GM12878 (cell line): ENCODE results near the gene CARD14.

Experiments used
- JUND ChIP-seq: IDR thresholded peaks from 2 replicates; pipeline ENCODE4 v1.6.1; 2012; ENCODE audit warnings: low read depth, mild to moderate bottlenecking, low read length, improper control_type of control experiment, moderate library complexity
- SIN3A ChIP-seq: IDR thresholded peaks from 2 replicates; pipeline ENCODE4 v1.6.1; 2012; ENCODE audit warnings: low read depth, low read length, improper control_type of control experiment
- TF ChIP-seq, protein P1 (sequence below): IDR thresholded peaks from 2 replicates; pipeline ENCODE4 v1.6.1; 2012; ENCODE audit warnings: low read depth, low read length, improper control_type of control experiment
- TF ChIP-seq, protein P2 (sequence below): IDR thresholded peaks from 2 replicates; pipeline ENCODE4 v1.6.1; 2012; ENCODE audit warnings: low read depth, low read length, improper control_type of control experiment

DNA sequence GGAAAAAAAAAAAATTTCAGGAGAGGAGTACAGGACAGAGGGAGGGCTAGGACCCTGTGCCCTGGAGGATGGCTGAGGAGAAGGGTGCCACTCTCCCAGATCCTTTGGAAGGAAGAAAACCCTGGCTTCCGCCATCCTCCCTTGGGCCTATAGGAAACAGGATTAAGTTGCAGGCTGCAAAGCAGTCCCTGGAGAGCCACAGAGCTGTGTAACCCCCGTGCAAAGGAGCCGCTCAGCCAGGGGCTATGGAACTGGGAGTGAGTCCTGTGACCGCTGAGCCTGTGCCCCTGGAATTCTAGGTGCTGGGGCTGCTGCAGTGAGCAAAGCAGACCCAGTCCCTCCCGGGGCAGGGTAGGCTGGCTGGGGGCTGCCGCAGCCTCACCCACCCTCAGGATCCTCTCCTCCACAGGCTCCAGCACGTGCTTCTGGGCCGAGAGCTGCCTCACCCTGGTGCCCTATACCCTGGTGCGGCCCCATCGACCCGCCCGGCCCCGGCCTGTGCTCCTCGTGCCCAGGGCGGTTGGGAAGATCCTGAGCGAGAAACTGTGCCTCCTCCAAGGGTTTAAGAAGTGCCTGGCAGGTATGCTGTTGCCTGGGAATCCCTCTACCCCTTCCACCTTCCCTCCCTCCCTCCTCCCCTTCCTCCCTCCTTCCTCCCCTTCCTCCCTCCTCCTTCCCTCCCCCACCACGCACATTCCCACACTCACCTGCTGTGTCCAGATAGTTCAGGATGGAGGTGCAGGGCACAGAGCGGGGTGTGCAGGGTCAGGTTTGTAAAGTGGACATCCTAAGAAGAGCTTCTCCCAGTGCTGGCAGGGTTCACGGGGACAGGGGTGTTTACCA is 35.0 kb downstream of the CARD14 start:
- TF ChIP-seq, protein P1, sequence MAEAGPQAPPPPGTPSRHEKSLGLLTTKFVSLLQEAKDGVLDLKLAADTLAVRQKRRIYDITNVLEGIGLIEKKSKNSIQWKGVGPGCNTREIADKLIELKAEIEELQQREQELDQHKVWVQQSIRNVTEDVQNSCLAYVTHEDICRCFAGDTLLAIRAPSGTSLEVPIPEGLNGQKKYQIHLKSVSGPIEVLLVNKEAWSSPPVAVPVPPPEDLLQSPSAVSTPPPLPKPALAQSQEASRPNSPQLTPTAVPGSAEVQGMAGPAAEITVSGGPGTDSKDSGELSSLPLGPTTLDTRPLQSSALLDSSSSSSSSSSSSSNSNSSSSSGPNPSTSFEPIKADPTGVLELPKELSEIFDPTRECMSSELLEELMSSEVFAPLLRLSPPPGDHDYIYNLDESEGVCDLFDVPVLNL: no peak
- TF ChIP-seq, protein P2, sequence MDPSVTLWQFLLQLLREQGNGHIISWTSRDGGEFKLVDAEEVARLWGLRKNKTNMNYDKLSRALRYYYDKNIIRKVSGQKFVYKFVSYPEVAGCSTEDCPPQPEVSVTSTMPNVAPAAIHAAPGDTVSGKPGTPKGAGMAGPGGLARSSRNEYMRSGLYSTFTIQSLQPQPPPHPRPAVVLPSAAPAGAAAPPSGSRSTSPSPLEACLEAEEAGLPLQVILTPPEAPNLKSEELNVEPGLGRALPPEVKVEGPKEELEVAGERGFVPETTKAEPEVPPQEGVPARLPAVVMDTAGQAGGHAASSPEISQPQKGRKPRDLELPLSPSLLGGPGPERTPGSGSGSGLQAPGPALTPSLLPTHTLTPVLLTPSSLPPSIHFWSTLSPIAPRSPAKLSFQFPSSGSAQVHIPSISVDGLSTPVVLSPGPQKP: no peak
- TF ChIP-seq SIN3A: no peak
- no peak for TF ChIP-seq JUND
